K562 (cell line): ENCODE results near the gene BNIPL. TPM values are rescaled to one million over a fixed set of nuclear protein-coding genes. Genes with fewer than 3 reads are reported as not detected.

ENCODE experiments used
- BDP1 ChIP-seq: IDR thresholded peaks from 3 replicates; pipeline ENCODE4 v1.6.1; 2011; ENCODE audit not compliant: insufficient read length, insufficient read depth
- BMI1 ChIP-seq: fragments of 150-350 bp; IDR thresholded peaks from 2 replicates; pipeline ENCODE4 v1.6.1; 2014; ENCODE audit warnings: low read length
- CBFA2T3 ChIP-seq: fragments of 450-650 bp; IDR thresholded peaks from 2 replicates; pipeline ENCODE4 v1.6.1; 2017
- CBX8 ChIP-seq: fragments of 200-600 bp; sonication (generic); IDR thresholded peaks from 2 replicates; pipeline ENCODE4 v1.6.1; 2012; ENCODE audit warnings: borderline replicate concordance, mixed run types, low read depth, mild to moderate bottlenecking, moderate library complexity, mixed read lengths, low read length, control low read depth, inconsistent platforms; ENCODE audit not compliant: poor library complexity, severe bottlenecking; ENCODE audit errors: extremely low read depth
- ELF4 ChIP-seq: fragments of 450-650 bp; formaldehyde crosslinking; IDR thresholded peaks from 2 replicates; pipeline ENCODE4 v1.4.0; 2022; ENCODE audit warnings: missing genetic modification characterization
- HDAC3 ChIP-seq: fragments of 450-650 bp; IDR thresholded peaks from 2 replicates; pipeline ENCODE4 v1.6.1; 2018; ENCODE audit warnings: borderline replicate concordance, mild to moderate bottlenecking, moderate library complexity; ENCODE audit not compliant: partially characterized antibody
- NFIC ChIP-seq: fragments of 450-650 bp; IDR thresholded peaks from 2 replicates; pipeline ENCODE4 v1.6.1; 2017; ENCODE audit warnings: mild to moderate bottlenecking, inconsistent platforms
- ZNF184 ChIP-seq: sonication (generic); formaldehyde crosslinking; IDR thresholded peaks from 2 replicates; pipeline ENCODE4 v1.5.0; 2020; ENCODE audit warnings: missing genetic modification reagents
- ZNF384 ChIP-seq: IDR thresholded peaks from 2 replicates; pipeline ENCODE4 v1.6.1; 2012; ENCODE audit warnings: low read depth, low read length, improper control_type of control experiment
- ZNF561 ChIP-seq: fragments of 450-650 bp; formaldehyde crosslinking; conservative IDR thresholded peaks from 2 replicates; pipeline ENCODE4 v1.4.0; 2020; ENCODE audit warnings: mild to moderate bottlenecking, moderate library complexity
- polyA plus RNA-seq, 8 experiments: library from polyadenylated mRNA; depleted of rRNA in 4 of 8; stranded (reverse) in 5 of 8; unstranded in 3 of 8; fragments of >200 nt; fragmentation: Nextera tagmentation in 2 of 8; fragmentation: Illumina TruSeq in 1 of 8; extraction: Ambion mirVana in 2 of 8; extraction: Trizol in 1 of 8; gene quantifications; 2 replicates each; pipeline versions ENCODE4 v1.2.1 to v1.2.3, GENCODE V29; 2011 to 2014; ENCODE audit warnings: inconsistent platforms in 1 of 8, missing spikeins in 1 of 8
- total RNA-seq, 7 experiments: library from RNA; depleted of rRNA in 6 of 7; stranded (reverse); fragments of >200 nt in 6 of 7; fragmentation: Illumina TruSeq in 2 of 7; extraction: Trizol in 2 of 7; gene quantifications; 2 replicates each; pipeline versions ENCODE4 v1.2.1 to v1.2.3, GENCODE V29; 2011 to 2021; ENCODE audit warnings: low replicate concordance in 1 of 7
- TF ChIP-seq, protein P1 (sequence below), 2 experiments: fragments of 150-350 bp in 1 of 2; IDR thresholded peaks; 2 replicates each; pipeline ENCODE4 v1.6.1; 2012 to 2016; ENCODE audit warnings: low read depth in 2 of 2, low read length in 2 of 2, mild to moderate bottlenecking in 1 of 2, moderate library complexity in 1 of 2
- TF ChIP-seq, protein P2 (sequence below): fragments of 150-350 bp; IDR thresholded peaks from 2 replicates; pipeline ENCODE4 v1.6.1; 2014; ENCODE audit warnings: low read depth, mild to moderate bottlenecking, low read length, borderline replicate concordance
- TF ChIP-seq, protein P3 (sequence below), 2 experiments: IDR thresholded peaks; 2 replicates each; pipeline ENCODE4 v1.6.1; 2011; ENCODE audit warnings: borderline replicate concordance in 1 of 2, control low read depth in 1 of 2, low read depth in 1 of 2, low read length in 1 of 2, mild to moderate bottlenecking in 1 of 2, mixed read lengths in 1 of 2, moderate library complexity in 1 of 2; ENCODE audit not compliant: insufficient read depth in 1 of 2, insufficient read length in 1 of 2, poor library complexity in 1 of 2, severe bottlenecking in 1 of 2; ENCODE audit errors: extremely low read depth in 1 of 2
- TF ChIP-seq, protein P4 (sequence below), 3 experiments: IDR thresholded peaks in 2 of 3; conservative IDR thresholded peaks in 1 of 3; 2 replicates each; pipeline ENCODE4 v1.5.1; 2011 to 2012; ENCODE audit warnings: low read length in 3 of 3, mild to moderate bottlenecking in 3 of 3, control low read depth in 2 of 3, improper control_type of control experiment in 1 of 3, inconsistent platforms in 1 of 3, low read depth in 1 of 3, mixed read lengths in 1 of 3, moderate library complexity in 1 of 3; ENCODE audit not compliant: insufficient read depth in 2 of 3
- TF ChIP-seq, protein P5 (sequence below): fragments of 450-650 bp; conservative IDR thresholded peaks from 2 replicates; pipeline ENCODE4 v1.6.1; 2016; ENCODE audit warnings: missing genetic modification characterization, low read depth, mild to moderate bottlenecking, missing compliant biosample characterization, moderate library complexity

Gene BNIPL
- total and polyA plus RNA-seq, 9 of the 15 experiments (the other 6 are each of a cell fraction or from before 2014, with no cell fraction given), result 0.08 to 1.4 (median 0.68) TPM

DNA sequence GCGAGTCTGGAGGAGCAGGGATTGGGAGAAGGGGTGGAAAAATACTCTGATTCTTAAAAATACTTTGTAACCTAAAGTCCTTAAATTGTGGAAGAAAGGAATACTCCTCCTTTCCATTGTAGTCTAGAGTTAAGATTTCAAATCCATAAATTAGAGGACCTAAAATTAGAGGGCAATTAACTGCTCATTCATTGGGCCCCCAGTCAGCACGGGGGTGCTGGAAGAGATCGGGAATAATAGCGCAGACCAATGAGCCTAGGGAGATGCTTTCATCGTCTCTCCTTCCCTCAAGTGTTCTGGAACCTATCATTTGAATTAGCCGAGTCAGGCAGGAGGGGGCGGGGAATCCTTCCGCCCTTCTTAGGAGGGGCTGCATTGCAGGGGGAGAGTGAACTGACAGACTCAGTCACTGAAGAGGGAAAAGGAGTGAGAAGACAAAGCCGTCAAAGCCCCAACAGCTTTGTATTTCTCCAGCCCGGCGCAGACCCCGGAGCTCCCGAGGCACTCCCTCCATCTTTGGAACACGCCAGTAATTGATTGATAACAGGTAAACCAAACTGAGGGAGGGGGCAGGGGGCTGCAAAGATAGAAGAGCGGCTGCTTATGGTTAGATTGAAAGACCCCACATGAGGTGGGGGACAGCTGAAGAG is 23.7 kb downstream of the BNIPL start, which contains the start of gene MLLT11 (continued):
- TF ChIP-seq, protein P1, sequence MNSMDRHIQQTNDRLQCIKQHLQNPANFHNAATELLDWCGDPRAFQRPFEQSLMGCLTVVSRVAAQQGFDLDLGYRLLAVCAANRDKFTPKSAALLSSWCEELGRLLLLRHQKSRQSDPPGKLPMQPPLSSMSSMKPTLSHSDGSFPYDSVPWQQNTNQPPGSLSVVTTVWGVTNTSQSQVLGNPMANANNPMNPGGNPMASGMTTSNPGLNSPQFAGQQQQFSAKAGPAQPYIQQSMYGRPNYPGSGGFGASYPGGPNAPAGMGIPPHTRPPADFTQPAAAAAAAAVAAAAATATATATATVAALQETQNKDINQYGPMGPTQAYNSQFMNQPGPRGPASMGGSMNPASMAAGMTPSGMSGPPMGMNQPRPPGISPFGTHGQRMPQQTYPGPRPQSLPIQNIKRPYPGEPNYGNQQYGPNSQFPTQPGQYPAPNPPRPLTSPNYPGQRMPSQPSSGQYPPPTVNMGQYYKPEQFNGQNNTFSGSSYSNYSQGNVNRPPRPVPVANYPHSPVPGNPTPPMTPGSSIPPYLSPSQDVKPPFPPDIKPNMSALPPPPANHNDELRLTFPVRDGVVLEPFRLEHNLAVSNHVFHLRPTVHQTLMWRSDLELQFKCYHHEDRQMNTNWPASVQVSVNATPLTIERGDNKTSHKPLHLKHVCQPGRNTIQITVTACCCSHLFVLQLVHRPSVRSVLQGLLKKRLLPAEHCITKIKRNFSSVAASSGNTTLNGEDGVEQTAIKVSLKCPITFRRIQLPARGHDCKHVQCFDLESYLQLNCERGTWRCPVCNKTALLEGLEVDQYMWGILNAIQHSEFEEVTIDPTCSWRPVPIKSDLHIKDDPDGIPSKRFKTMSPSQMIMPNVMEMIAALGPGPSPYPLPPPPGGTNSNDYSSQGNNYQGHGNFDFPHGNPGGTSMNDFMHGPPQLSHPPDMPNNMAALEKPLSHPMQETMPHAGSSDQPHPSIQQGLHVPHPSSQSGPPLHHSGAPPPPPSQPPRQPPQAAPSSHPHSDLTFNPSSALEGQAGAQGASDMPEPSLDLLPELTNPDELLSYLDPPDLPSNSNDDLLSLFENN (IDR thresholded peaks at IDR 0.05; ENCODE audit: low read depth in 2 of 2, low read length in 2 of 2), result no peak
- TF ChIP-seq CBFA2T3, result no peak
- TF ChIP-seq ZNF561 (CRISPR knock-in tag), result no peak
- TF ChIP-seq NFIC, result no peak
- TF ChIP-seq, protein P2, sequence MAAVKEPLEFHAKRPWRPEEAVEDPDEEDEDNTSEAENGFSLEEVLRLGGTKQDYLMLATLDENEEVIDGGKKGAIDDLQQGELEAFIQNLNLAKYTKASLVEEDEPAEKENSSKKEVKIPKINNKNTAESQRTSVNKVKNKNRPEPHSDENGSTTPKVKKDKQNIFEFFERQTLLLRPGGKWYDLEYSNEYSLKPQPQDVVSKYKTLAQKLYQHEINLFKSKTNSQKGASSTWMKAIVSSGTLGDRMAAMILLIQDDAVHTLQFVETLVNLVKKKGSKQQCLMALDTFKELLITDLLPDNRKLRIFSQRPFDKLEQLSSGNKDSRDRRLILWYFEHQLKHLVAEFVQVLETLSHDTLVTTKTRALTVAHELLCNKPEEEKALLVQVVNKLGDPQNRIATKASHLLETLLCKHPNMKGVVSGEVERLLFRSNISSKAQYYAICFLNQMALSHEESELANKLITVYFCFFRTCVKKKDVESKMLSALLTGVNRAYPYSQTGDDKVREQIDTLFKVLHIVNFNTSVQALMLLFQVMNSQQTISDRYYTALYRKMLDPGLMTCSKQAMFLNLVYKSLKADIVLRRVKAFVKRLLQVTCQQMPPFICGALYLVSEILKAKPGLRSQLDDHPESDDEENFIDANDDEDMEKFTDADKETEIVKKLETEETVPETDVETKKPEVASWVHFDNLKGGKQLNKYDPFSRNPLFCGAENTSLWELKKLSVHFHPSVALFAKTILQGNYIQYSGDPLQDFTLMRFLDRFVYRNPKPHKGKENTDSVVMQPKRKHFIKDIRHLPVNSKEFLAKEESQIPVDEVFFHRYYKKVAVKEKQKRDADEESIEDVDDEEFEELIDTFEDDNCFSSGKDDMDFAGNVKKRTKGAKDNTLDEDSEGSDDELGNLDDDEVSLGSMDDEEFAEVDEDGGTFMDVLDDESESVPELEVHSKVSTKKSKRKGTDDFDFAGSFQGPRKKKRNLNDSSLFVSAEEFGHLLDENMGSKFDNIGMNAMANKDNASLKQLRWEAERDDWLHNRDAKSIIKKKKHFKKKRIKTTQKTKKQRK, result no peak
- TF ChIP-seq, protein P3, sequence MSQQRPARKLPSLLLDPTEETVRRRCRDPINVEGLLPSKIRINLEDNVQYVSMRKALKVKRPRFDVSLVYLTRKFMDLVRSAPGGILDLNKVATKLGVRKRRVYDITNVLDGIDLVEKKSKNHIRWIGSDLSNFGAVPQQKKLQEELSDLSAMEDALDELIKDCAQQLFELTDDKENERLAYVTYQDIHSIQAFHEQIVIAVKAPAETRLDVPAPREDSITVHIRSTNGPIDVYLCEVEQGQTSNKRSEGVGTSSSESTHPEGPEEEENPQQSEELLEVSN (IDR thresholded peaks at IDR 0.05; ENCODE audit: borderline replicate concordance in 1 of 2, extremely low read depth in 1 of 2, insufficient read depth in 1 of 2, insufficient read length in 1 of 2, low read depth in 1 of 2, low read length in 1 of 2, poor library complexity in 1 of 2, severe bottlenecking in 1 of 2), result peak in 1 of 2 experiments; percentile 14
- no peak for TF ChIP-seq ZNF384
- TF ChIP-seq BDP1, result no peak
- TF ChIP-seq ZNF184 (CRISPR knock-in tag), result no peak
- TF ChIP-seq, protein P4, sequence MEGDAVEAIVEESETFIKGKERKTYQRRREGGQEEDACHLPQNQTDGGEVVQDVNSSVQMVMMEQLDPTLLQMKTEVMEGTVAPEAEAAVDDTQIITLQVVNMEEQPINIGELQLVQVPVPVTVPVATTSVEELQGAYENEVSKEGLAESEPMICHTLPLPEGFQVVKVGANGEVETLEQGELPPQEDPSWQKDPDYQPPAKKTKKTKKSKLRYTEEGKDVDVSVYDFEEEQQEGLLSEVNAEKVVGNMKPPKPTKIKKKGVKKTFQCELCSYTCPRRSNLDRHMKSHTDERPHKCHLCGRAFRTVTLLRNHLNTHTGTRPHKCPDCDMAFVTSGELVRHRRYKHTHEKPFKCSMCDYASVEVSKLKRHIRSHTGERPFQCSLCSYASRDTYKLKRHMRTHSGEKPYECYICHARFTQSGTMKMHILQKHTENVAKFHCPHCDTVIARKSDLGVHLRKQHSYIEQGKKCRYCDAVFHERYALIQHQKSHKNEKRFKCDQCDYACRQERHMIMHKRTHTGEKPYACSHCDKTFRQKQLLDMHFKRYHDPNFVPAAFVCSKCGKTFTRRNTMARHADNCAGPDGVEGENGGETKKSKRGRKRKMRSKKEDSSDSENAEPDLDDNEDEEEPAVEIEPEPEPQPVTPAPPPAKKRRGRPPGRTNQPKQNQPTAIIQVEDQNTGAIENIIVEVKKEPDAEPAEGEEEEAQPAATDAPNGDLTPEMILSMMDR (IDR thresholded peaks at IDR 0.05 in 2 of 3, conservative IDR thresholded peaks at IDR 0.05 in 1 of 3; ENCODE audit: insufficient read depth in 2 of 3, low read depth in 1 of 3, low read length in 3 of 3), result no peak
- TF ChIP-seq ELF4 (CRISPR knock-in tag), result no peak
- no peak for TF ChIP-seq CBX8
- peak; percentile 17 for TF ChIP-seq HDAC3
- TF ChIP-seq BMI1, result no peak
- TF ChIP-seq, protein P5, sequence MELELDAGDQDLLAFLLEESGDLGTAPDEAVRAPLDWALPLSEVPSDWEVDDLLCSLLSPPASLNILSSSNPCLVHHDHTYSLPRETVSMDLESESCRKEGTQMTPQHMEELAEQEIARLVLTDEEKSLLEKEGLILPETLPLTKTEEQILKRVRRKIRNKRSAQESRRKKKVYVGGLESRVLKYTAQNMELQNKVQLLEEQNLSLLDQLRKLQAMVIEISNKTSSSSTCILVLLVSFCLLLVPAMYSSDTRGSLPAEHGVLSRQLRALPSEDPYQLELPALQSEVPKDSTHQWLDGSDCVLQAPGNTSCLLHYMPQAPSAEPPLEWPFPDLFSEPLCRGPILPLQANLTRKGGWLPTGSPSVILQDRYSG (tag), result no peak
